ENCODE data around the gene DLG2.

DLG2 gene

DNA sequence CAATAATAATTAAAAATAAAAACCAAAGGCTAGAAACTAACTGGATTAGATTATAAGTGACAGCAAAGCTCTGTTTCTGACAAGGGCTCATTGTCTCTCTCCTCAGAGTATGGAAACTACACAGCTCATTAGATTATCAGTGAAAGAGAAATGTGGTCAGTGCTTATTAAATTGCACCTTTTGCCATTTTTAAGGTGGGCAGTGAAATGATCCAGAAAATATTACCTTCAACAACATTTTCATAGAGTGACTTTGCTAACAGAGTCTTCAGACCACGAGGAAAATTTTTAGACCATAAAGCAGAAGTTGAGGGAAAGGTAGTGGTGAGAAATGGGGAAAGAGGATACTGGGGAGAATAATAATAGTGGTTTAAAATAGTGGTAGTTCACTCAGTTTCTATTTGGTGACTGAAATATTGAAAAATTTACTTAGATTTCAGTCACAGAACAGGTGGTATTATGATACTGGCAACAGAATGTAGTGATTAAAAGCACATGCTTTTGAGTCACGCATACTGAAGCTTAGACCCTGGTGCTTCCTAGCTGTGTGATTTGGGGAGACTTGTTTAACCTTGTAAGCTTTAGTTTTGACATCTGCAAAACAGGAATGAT lies 1657.0 kb downstream of the DLG2 start:
- 84 to 91% methylated on average over 2 of the region's 2 CpGs for WGBS, 2 experiments
- Histone ChIP-seq H3K4me3 (ENCODE audit: insufficient read depth, low read depth, low read length) (no peak overlapping the region), H3K4me1 (ENCODE audit: control insufficient read depth, insufficient read depth, low read length) (peaks cover 4% of the 10 kb centered on the region), H3K36me3 (ENCODE audit: control insufficient read depth, insufficient read depth, low read length) (no peaks in the 10 kb centered on the region), H3K27me3 (ENCODE audit: control insufficient read depth, insufficient read depth, low read length, poor library complexity, severe bottlenecking) (no peaks in the 10 kb centered on the region), H3K27ac (ENCODE audit: insufficient read depth, low read depth, low read length, poor library complexity, severe bottlenecking) (no peak overlapping the region), H3K9me3 (ENCODE audit: control insufficient read depth, low read length) (no peaks in the 10 kb centered on the region)

DNA sequence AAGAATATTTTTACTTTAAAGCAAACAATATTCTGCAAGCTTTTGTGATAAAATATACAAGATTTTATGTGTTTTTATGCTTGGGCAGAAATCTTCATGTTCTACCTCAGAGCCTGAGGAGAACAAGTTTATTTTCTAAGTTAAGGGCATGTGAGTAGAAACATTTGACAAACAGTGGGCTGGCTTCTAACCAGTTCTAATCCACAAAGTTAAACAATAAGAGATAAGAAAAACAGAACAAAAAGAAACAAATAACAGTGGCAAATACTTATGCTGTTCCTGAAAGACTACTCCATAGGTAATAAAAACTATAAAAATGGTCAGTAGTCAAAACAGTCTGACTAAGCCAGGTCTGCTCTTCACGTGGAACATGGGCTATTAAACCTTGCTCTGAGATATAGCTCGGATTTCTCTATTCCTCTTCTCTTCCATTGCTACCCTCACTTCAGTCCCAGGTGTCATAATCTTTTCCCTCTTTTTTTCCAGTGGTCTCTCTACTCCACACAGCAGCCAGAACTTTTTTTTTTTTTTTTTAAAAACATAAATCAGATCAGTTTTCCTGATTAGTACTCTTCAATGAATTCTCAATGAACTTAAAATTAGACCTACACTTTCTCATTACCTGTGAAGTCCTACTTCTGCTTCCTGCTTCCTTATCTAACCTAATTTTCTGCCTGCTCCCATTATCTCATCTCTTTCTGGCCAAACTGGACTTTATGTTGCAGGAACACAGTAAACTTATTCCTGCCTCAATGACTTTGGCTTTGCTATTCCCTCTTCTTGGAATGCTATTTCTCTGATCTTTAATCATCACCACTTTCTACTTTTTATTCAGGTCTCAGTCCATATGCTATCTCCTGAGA lies 1669.9 kb downstream of the DLG2 start:
- no peaks in the 10 kb centered on the region for H3K27me3 ChIP-seq (ENCODE audit: control insufficient read depth, insufficient read depth, low read length, poor library complexity, severe bottlenecking)
- H3K9me3 ChIP-seq (ENCODE audit: control insufficient read depth, low read length), result no peaks in the 10 kb centered on the region
- WGBS, 2 experiments, result 81 to 86% methylated on average over 2 of the region's 2 CpGs
- no peaks in the 10 kb centered on the region for H3K4me1 ChIP-seq (ENCODE audit: control insufficient read depth, insufficient read depth, low read length)
- no peak overlapping the region for H3K4me3 ChIP-seq (ENCODE audit: insufficient read depth, low read depth, low read length)
- H3K27ac ChIP-seq (ENCODE audit: insufficient read depth, low read depth, low read length, poor library complexity, severe bottlenecking), result no peak overlapping the region
- H3K36me3 ChIP-seq (ENCODE audit: control insufficient read depth, insufficient read depth, low read length), result no peaks in the 10 kb centered on the region

DNA sequence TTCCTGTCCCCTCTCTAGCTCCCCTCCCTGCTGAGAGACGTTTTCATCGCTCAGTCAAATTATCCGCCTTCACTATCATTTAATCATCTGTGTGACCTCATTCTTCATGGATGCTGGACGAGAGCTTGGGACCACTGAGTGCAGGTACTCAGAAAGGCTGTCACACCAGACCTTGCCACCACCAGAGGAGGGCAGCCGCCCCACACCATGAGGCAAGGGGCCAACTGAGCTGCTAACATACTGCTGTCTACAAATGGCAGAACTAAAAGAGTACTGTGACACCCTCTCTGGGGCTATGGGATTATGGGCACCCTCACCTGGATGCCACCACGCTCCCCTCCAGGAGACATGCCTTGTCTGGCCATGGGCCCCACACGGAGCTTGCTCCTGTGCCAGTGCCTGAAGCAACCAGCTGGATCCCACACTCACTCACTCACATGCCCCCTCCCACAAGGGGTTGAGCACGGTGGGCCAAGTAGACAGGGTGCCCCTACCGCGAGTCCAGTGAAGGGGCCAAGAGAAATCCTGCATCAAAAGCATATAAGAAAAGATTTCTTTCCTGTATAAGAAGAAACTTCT lies 1670.9 kb downstream of the DLG2 start:
- no peak overlapping the region for H3K4me3 ChIP-seq (ENCODE audit: insufficient read depth, low read depth, low read length)
- H3K4me1 ChIP-seq (ENCODE audit: control insufficient read depth, insufficient read depth, low read length), result no peaks in the 10 kb centered on the region
- no peaks in the 10 kb centered on the region for H3K36me3 ChIP-seq (ENCODE audit: control insufficient read depth, insufficient read depth, low read length)
- WGBS, 2 experiments, result 93 to 94% methylated on average over 8 to 10 of the region's 10 CpGs
- no peak overlapping the region for H3K27ac ChIP-seq (ENCODE audit: insufficient read depth, low read depth, low read length, poor library complexity, severe bottlenecking)
- H3K27me3 ChIP-seq (ENCODE audit: control insufficient read depth, insufficient read depth, low read length, poor library complexity, severe bottlenecking), result no peaks in the 10 kb centered on the region
- H3K9me3 ChIP-seq (ENCODE audit: control insufficient read depth, low read length), result no peaks in the 10 kb centered on the region

DNA sequence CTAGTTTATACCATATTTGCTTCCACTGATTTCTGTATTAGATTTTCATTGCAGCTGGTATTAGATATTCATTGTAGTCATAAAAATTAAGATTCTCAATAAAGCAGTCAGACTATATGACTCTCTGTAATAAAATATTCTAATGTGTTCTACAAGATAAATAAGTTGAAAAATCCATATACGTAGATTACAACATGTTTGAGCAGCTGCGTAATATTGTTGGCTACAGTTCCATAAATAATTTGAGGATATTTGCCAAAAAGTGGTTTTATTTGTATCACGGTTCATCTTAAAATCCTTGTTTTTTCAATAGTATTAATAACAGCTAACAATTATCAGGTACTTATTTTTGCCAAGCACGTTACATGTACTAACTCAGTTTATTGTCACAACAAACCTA lies 1672.4 kb downstream of the DLG2 start:
- H3K27me3 ChIP-seq (ENCODE audit: control insufficient read depth, insufficient read depth, low read length, poor library complexity, severe bottlenecking), result no peaks in the 10 kb centered on the region
- no peak overlapping the region for H3K4me3 ChIP-seq (ENCODE audit: insufficient read depth, low read depth, low read length)
- 98 to 100% methylated on average over 3 to 4 of the region's 4 CpGs for WGBS, 2 experiments
- no peaks in the 10 kb centered on the region for H3K4me1 ChIP-seq (ENCODE audit: control insufficient read depth, insufficient read depth, low read length)
- H3K9me3 ChIP-seq (ENCODE audit: control insufficient read depth, low read length), result no peaks in the 10 kb centered on the region
- H3K36me3 ChIP-seq (ENCODE audit: control insufficient read depth, insufficient read depth, low read length), result no peaks in the 10 kb centered on the region
- no peak overlapping the region for H3K27ac ChIP-seq (ENCODE audit: insufficient read depth, low read depth, low read length, poor library complexity, severe bottlenecking)

DNA sequence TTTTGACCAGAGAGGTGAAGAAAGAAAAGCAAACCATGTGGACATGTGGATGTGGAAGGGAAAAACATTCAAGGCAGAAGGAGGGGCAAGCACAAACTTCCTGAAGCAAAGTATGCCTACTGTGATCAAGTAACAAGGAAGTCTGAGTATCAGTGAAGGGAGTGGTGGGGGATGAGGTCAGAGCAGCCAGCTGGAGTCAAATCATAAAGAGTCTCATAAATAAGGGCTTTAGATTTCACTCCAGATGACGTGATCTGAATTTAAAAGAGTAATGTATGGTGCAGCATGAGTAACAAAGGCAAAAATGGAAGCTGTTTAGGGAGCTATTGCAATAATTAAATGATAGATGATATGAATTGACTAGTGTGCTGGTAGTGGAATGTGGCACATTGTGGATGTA lies 1675.6 kb downstream of the DLG2 start:
- no peaks in the 10 kb centered on the region for H3K27me3 ChIP-seq (ENCODE audit: control insufficient read depth, insufficient read depth, low read length, poor library complexity, severe bottlenecking)
- H3K36me3 ChIP-seq (ENCODE audit: control insufficient read depth, insufficient read depth, low read length), result no peaks in the 10 kb centered on the region
- no peak overlapping the region for H3K4me3 ChIP-seq (ENCODE audit: insufficient read depth, low read depth, low read length)
- H3K4me1 ChIP-seq (ENCODE audit: control insufficient read depth, insufficient read depth, low read length), result no peaks in the 10 kb centered on the region
- no peaks in the 10 kb centered on the region for H3K9me3 ChIP-seq (ENCODE audit: control insufficient read depth, low read length)
- H3K27ac ChIP-seq (ENCODE audit: insufficient read depth, low read depth, low read length, poor library complexity, severe bottlenecking), result no peak overlapping the region
- WGBS, 2 experiments, result 88 to 93% methylated on average over 1 of the region's 1 CpG

DNA sequence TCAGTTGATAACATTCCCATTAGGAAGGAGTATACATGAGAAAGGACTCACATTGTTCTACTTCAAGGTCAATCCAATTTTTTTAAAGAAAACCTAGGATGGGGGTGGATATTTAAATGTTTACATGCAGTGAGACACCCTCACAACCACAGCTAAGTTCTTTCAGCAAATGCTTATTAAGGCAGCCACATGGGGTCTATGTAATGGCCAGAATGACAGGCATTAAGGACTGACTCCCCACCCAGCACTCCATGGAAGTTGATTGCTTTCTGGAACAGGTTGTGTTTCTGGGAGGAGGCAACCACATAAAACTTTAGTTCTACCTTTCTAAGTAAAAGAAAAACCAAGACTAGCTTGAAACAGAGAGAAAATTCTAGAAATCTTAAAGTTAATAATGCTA lies 1678.9 kb downstream of the DLG2 start:
- Histone ChIP-seq H3K36me3 (ENCODE audit: control insufficient read depth, insufficient read depth, low read length) (no peaks in the 10 kb centered on the region), H3K4me3 (ENCODE audit: insufficient read depth, low read depth, low read length) (no peak overlapping the region), H3K27me3 (ENCODE audit: control insufficient read depth, insufficient read depth, low read length, poor library complexity, severe bottlenecking) (no peaks in the 10 kb centered on the region), H3K9me3 (ENCODE audit: control insufficient read depth, low read length) (no peaks in the 10 kb centered on the region), H3K27ac (ENCODE audit: insufficient read depth, low read depth, low read length, poor library complexity, severe bottlenecking) (no peak overlapping the region), H3K4me1 (ENCODE audit: control insufficient read depth, insufficient read depth, low read length) (no peaks in the 10 kb centered on the region)

DNA sequence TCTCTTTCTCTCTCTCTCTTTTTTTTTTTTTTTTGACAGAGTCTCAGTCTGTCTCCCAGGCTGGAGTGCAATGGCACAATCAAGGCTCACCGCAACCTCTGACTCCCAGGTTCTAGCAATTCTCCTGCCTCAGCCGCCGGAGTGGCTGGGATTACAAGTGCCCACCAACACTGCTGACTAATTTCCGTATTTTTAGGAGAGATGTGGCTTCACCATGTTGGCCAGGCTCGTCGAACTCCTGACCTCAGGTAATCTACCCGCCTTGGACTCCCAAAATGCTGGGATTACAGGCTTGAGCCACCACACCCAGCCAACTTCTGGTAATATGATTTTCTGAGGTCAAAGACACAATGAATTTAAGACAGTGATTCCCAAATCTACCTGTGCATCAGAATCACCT lies 1681.2 kb downstream of the DLG2 start:
- Histone ChIP-seq H3K4me1 (ENCODE audit: control insufficient read depth, insufficient read depth, low read length) (no peaks in the 10 kb centered on the region), H3K9me3 (ENCODE audit: control insufficient read depth, low read length) (no peaks in the 10 kb centered on the region), H3K27me3 (ENCODE audit: control insufficient read depth, insufficient read depth, low read length, poor library complexity, severe bottlenecking) (no peaks in the 10 kb centered on the region), H3K27ac (ENCODE audit: insufficient read depth, low read depth, low read length, poor library complexity, severe bottlenecking) (no peak overlapping the region), H3K4me3 (ENCODE audit: insufficient read depth, low read depth, low read length) (no peak overlapping the region), H3K36me3 (ENCODE audit: control insufficient read depth, insufficient read depth, low read length) (no peaks in the 10 kb centered on the region)
- WGBS, 2 experiments, result 89 to 90% methylated on average over 7 of the region's 7 CpGs

DNA sequence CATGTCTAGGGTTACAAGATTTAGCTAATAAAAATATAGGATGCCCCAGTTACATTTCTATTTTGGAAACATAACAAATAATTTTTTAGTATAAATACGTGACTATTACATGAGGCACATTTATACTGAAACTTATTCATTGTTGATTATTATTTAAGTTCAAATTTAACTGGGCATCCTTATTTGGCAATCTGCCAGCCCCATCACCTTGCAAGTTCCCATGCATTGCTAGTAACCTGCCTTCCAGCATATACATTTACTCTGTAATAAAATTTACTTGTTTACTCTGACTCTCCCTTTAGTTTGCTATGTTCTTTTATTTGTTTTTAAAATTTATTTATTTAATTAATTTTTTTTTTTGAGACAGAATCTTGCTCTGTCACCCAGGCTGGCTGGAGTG lies 1686.1 kb downstream of the DLG2 start:
- H3K36me3 ChIP-seq (ENCODE audit: control insufficient read depth, insufficient read depth, low read length), result no peaks in the 10 kb centered on the region
- H3K4me3 ChIP-seq (ENCODE audit: insufficient read depth, low read depth, low read length), result no peak overlapping the region
- no peak overlapping the region for H3K27ac ChIP-seq (ENCODE audit: insufficient read depth, low read depth, low read length, poor library complexity, severe bottlenecking)
- WGBS, 2 experiments, result no CpG with 5 or more reads among the region's 1 CpG
- H3K4me1 ChIP-seq (ENCODE audit: control insufficient read depth, insufficient read depth, low read length), result no peaks in the 10 kb centered on the region
- H3K27me3 ChIP-seq (ENCODE audit: control insufficient read depth, insufficient read depth, low read length, poor library complexity, severe bottlenecking), result no peaks in the 10 kb centered on the region
- H3K9me3 ChIP-seq (ENCODE audit: control insufficient read depth, low read length), result no peaks in the 10 kb centered on the region

DNA sequence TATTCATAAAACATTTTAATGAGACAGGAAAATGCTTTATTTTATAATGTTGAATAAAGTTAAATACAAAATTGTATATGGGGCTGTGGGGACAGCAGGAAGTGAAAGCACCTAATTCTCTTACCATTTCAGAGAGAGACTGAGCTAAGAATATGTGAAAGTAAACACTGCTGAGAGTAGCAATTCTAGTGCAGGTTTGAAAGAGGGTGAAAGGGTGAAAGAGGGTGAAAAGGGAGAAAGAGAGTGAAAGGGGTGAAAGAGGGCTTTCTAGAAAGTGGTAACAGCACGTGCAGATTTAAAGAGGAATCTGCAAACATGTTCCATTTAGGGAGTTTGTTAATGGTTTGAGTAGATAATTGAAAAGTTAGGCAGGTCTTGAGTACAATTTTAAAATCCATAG lies 1689.0 kb downstream of the DLG2 start:
- Histone ChIP-seq H3K27me3 (ENCODE audit: control insufficient read depth, insufficient read depth, low read length, poor library complexity, severe bottlenecking) (no peaks in the 10 kb centered on the region), H3K36me3 (ENCODE audit: control insufficient read depth, insufficient read depth, low read length) (no peaks in the 10 kb centered on the region), H3K27ac (ENCODE audit: insufficient read depth, low read depth, low read length, poor library complexity, severe bottlenecking) (no peak overlapping the region), H3K4me1 (ENCODE audit: control insufficient read depth, insufficient read depth, low read length) (no peaks in the 10 kb centered on the region), H3K9me3 (ENCODE audit: control insufficient read depth, low read length) (no peaks in the 10 kb centered on the region), H3K4me3 (ENCODE audit: insufficient read depth, low read depth, low read length) (no peak overlapping the region)
- 54 to 55% methylated on average over 1 of the region's 1 CpG for WGBS, 2 experiments

DNA sequence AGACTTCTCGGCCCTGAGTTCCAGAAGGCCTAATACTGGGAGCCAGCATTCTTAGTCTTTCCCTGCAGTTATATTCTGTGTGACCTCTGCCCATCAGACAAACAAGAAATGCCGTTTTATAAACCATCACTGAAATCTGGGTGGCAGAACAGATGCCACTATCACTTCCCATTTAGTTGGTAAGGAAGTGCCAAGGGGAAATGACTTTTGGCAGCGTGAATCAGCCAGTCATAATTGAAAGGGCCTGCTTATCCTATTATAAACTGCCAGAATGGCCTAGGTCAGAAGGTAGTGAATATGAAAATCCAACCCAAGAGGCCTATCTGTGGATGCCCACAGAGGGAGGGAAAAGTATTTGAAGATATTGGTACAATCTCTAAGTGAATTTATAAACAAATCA lies 1694.1 kb downstream of the DLG2 start:
- H3K27me3 ChIP-seq (ENCODE audit: control insufficient read depth, insufficient read depth, low read length, poor library complexity, severe bottlenecking), result no peaks in the 10 kb centered on the region
- no peaks in the 10 kb centered on the region for H3K9me3 ChIP-seq (ENCODE audit: control insufficient read depth, low read length)
- no peak overlapping the region for H3K4me3 ChIP-seq (ENCODE audit: insufficient read depth, low read depth, low read length)
- H3K27ac ChIP-seq (ENCODE audit: insufficient read depth, low read depth, low read length, poor library complexity, severe bottlenecking), result no peak overlapping the region
- WGBS, 2 experiments, result 97% methylated on average over 3 of the region's 3 CpGs
- H3K36me3 ChIP-seq (ENCODE audit: control insufficient read depth, insufficient read depth, low read length), result no peaks in the 10 kb centered on the region
- no peaks in the 10 kb centered on the region for H3K4me1 ChIP-seq (ENCODE audit: control insufficient read depth, insufficient read depth, low read length)
